Activated naive CD4-positive, alpha-beta T cell treated with Interleukin-2 at 50 U/mL for 16 hours (primary cell): Measurements from ENCODE around the gene ZBTB7A.

Source experiments
- DNase-seq: peaks from one replicate; pipeline ENCODE4 v3.0.0-alpha.2; 2020

Gene ZBTB7A

DNA sequence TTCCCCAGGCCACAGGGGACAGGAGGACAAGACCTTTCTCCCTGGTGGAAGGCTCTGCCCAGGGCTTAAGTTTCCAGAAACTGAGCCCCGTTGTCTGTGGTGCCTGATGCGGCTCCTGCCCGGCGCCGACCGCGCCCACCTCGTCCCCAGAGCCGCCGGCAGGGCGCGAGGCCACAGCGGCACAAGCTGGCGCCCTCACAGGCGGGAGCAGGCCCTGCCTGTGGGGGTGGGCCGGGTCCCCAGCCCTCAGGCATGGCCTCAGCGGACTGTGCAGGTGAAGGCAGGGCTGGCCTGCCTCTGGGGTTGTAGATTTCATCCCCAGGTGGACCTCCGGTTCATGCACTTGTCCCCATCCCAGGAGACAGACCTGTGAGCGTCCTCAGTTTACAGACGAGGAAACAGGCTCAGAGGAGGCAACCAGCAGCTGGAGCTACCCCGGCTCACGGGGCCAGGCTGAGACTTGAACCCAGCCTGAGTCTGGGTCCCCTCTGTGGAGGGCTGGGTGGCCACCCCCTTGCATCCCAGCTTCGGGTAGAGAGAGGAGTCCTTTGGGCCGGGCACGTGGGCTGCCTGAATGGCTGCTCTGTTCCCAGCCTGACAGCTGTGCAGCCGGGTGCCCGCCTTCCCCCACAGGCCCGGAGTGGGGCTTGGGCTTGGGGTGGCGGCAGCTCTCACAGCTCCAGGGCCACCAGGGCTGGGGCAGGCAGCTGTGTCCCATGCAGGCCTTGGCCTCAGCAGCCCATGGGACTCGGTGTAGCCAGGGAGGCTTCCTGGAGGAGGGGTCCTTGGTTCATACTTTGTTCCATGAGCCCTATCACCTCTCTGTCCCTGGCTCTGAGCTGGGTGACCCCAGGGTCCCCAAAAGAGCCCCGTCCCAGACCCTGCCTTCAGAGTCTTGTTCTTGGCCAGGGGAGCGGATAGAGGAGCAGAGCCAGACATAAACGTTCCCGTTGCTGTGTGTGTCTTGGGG is 32.4 kb downstream of the ZBTB7A start:
- no peak for DNase-seq

GRCh38 chr19:4033028-4033956 is 33.4 kb downstream of the ZBTB7A start:
- no peak for DNase-seq

GRCh38 chr19:4032436-4032835 is 34.3 kb downstream of the ZBTB7A start:
- no peak for DNase-seq

DNA sequence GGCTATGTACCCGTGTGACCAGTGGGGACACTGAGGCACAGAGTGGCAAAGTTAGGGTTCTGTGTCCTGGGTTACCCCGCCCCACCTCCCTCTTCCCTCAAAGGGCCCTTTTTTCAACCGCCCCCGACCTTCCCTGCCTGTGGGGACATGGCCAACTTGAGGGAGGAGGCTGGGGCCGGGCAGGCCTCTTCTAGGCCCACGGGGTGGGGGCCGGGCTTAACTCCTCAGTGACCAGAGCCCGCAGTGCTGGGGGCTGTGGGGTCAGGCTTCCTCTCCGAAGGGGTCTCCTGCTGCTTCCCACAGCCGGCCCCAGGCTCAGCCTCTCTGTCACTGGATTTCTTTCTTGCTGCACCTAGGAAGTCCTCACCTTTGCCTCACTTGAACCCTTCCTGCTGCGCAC is 35.3 kb downstream of the ZBTB7A start:
- DNase-seq, result no peak

GRCh38 chr19:4030981-4031380 is 35.7 kb downstream of the ZBTB7A start:
- DNase-seq, result no peak

DNA sequence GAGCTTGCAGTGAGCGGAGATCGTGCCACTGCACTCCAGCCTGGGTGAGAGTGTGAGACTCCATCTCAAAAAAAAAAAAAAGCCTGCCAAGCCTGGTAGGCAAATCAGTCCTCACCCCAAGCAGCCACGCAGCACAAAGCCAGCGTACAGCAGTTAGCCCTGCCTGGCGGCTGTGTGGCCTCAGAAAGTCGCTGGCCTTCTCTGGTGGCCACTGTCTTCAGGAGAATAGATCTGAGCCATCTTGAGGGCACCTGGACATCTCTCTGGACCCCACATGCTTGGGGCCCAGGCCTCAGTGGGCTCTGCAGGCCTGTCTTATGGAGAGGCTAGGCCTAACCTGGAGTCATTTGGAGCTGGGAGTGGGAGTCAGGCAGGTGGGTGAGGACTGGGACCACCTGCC is 36.1 kb downstream of the ZBTB7A start:
- DNase-seq, result no peak

GRCh38 chr19:4029247-4029614 is 37.5 kb downstream of the ZBTB7A start:
- no peak for DNase-seq

- DNase-seq, result no peak
Observed at GRCh38 chr19:4028334-4029246, 38.1 kb downstream of the ZBTB7A start.

DNA sequence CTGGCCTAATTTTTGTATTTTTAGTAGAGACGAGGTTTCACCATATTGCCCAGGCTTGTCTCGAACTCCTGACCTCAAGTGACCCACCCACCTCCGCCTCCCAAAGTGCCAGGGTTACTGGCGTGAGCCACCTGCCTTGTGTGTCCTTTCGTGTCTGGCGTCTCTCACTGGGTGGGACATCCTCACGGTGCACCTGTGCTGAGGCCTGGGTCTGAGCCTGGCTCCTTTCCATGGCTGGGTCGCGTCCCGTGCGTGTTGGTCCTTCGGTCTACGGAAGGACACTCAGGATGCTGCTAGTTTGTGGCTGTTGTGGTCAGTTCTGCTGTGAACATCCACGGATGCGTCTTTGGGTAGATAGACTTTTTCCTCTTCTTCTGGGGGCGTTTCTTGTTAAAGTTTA is 39.6 kb downstream of the ZBTB7A start:
- DNase-seq, result no peak

DNA sequence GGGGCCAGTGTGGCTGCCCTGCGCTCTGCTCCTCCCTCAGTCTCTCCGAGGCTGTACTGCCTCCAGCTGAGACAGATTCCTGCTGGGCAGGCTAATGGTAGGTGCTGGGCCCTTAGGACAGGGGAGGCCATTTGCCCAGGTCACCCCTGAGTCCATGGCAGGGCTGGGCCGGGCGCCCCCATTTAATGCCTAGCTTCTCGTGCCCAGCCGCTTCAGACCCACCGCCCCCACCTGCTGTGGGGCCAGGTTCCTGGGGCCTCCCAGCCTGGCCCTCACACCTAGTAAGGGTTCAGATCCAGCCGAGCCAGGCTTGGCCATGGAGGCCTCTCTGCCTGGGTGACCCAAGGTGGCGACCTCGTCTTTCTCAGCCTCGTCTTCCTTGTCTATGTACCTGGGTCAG is 41.4 kb downstream of the ZBTB7A start:
- DNase-seq, result no peak

- DNase-seq, result no peak
Observed at GRCh38 chr19:4023600-4024398, 42.9 kb downstream of the ZBTB7A start.

DNA sequence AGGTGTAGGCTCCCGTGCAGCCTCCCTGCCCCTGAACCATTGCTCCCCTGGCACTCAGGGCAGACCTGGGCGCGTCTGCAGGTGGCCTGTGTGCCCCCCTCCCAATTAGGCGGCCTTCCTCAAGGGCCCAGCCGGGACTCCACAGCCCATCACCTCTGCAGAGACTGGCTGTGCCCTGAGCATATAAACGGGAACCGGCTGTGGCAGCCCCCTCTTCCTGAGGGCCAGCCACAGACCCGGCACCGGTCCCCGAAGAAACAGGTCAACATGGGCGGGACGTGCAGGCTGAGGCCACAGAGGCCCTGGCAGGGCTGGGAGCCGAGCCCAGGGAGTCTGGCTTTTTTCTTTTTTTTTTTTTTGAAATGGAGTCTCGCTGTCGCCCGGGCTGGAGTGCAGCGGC is 47.1 kb downstream of the ZBTB7A start:
- no peak for DNase-seq

- no peak for DNase-seq
Observed at GRCh38 chr19:4018775-4019504, 47.8 kb downstream of the ZBTB7A start.

- DNase-seq, result no peak
Observed at GRCh38 chr19:4018140-4018613, 48.5 kb downstream of the ZBTB7A start.

DNA sequence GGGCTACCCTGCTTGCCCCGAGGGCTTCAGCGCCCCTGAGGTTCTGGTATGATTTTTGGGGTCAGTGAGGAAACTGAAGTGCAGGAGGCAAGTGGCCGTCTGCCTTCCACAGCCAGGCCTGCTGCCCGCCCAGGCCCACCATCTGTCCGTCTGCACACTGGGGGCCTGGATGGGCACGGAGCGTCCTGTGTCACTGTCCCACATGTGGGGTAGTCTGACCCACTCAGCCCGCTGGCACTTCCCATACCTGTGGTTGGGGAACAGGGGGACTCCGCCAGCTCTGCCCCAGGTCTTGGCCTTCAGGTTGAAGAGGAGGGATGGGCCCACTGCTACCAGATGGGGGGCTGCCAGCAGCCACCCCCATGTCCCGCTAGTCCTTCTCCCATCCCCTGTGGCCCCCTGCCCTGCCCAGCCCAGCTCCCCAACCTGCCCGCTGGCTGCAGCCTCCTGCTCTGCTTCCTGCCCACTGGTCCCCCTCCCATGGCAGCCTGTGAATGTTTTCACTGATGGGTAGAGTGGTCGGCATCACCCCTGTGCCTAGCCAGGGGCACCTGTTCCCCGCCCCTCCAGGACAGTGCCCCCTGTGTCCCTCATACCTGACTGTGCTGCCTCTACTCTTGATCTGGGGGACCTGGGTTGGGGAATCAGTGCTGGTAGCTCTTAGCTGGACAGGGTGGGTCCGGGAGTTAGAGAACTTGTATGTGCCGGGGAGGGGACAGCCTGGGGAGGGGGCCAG is 49.6 kb downstream of the ZBTB7A start:
- DNase-seq, result no peak

DNA sequence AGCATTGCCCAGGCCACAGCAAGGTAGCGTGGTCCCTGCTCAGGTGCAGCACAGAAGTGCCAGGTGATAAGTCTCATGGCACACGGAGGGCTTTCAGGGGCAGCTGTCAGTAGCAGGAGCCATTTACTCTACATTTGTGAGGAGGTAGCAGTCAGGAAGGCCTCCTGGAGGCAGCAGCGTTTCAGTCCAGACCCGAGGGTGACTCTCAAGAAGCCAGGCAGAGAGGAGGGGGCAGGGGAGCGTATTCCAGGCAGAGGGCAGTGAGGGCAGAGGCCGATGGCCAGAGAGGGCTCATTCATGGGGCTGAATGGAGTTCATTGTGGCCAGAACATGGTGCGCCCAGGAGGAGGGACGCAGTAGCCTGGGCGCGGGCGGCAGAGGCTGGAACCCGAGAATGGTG is 50.2 kb downstream of the ZBTB7A start:
- no peak for DNase-seq

DNA sequence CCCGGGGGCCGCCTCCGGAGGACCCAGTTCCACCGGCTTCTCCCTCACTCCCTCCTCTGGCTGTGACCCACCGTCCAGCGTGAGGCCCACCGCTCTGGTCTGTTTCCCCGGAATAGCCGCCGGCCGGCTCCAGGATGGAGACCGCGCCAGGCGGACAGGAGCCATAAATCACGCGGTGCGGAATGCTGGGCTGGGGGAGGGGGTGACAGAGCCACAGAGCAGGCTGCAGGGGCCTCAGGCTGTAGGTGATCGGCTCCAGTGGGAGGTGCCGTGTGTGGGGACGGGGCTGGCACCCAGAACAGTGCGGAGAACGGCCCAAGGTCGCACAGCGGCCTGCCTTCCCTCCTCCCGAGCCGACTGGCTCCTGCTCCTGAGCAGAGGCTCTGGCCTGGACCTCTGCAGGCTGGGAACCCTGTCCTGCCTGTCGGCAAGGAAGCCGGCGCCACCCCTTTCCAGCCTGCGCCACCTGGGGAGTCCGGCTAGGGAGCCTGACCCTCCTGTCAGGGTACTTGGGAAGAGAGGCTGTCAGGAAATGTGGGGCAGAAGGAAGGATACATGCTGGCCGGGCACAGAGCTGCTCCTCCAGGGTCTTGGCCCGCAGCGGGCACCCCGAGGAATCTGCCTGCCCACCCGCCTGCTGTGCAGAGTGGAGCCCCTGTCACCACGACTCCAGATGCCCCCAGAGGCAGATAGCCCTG is 50.8 kb downstream of the ZBTB7A start:
- no peak for DNase-seq

GRCh38 chr19:4014541-4015491 is 51.9 kb downstream of the ZBTB7A start:
- DNase-seq, result peak; percentile 33
